HL-60 (cell line): Measurements from ENCODE around the gene JAML.

Source experiments
- DNase-seq, 2 experiments: peaks; one replicate each; pipeline ENCODE4 v3.0.0-alpha.2; 2010 to 2020; ENCODE audit warnings: low read depth in 1 of 2, low spot score in 1 of 2
- H3K27ac ChIP-seq: fragments of 250-450 bp; sonication (Bioruptor Pico); replicated peaks from 2 replicates; pipeline ENCODE4 v1.5.1; 2020; ENCODE audit warnings: mild to moderate bottlenecking, moderate library complexity
- H3K27me3 ChIP-seq: fragments of 250-450 bp; sonication (Bioruptor Pico); 2 replicates; pipeline ENCODE4 v1.5.1; 2021; ENCODE audit warnings: mild to moderate bottlenecking, moderate library complexity; ENCODE audit not compliant: insufficient read depth, poor library complexity, severe bottlenecking
- H3K4me3 ChIP-seq: replicated peaks from 2 replicates; pipeline ENCODE4 v1.5.1; 2011; ENCODE audit warnings: mild to moderate bottlenecking, control low read depth, low read length; ENCODE audit not compliant: insufficient read depth
- GABPA ChIP-seq: IDR thresholded peaks from 2 replicates; pipeline ENCODE4 v1.6.1; 2012; ENCODE audit warnings: low read depth
- POLR2AphosphoS5 ChIP-seq: IDR thresholded peaks from 2 replicates; pipeline ENCODE4 v1.6.1; 2012; ENCODE audit warnings: low read depth
- REST ChIP-seq: IDR thresholded peaks from 2 replicates; pipeline ENCODE4 v1.6.1; 2012; ENCODE audit warnings: low read depth; ENCODE audit not compliant: insufficient replicate concordance
- SPI1 ChIP-seq: IDR thresholded peaks from 2 replicates; pipeline ENCODE4 v1.6.1; 2012; ENCODE audit warnings: low read depth, mild to moderate bottlenecking, borderline replicate concordance
- TF ChIP-seq, protein P1 (sequence below): IDR thresholded peaks from one replicate; pipeline ENCODE4 v1.5.1; 2011; ENCODE audit warnings: low read length, control low read depth, inconsistent platforms; ENCODE audit not compliant: insufficient read depth

The JAML gene

DNA sequence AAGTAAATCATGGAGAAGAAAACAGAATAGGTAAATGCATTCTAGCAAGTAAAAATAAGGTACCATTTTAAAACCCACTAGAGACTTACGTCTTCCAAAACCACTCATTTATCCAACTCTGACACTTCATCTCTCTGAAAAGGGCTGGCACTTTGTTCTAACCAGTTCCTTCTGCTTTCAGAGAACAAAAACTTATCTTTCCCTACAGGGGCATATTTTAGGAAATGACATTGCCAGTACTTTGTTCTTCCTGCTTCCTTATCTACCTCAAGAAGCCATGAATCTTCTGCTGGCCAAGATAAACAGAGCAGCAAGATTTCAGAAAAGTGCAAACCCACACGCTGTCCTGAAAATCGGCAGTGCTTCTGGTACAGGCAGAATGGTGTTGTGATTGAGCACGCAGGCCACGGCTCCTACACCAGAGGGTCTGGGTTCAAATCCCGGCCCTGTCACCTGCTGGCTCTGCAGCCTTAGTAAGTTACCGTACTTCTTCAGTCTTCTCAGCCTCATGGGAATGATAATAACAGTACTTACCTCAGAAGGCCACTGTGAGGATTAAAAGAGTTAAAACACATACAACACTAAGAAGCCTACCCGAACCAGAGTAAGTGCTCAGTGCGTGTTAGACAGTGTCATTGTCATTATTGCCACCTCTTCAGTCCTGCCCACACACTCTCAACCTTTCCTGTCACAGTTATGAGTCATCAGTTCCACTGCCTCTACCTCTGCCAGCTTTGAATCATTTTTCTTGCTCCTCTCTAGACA lies 16.4 kb upstream of the JAML start:
- H3K4me3 ChIP-seq, result no peak overlapping the region
- no peak for TF ChIP-seq POLR2AphosphoS5
- TF ChIP-seq, protein P1, sequence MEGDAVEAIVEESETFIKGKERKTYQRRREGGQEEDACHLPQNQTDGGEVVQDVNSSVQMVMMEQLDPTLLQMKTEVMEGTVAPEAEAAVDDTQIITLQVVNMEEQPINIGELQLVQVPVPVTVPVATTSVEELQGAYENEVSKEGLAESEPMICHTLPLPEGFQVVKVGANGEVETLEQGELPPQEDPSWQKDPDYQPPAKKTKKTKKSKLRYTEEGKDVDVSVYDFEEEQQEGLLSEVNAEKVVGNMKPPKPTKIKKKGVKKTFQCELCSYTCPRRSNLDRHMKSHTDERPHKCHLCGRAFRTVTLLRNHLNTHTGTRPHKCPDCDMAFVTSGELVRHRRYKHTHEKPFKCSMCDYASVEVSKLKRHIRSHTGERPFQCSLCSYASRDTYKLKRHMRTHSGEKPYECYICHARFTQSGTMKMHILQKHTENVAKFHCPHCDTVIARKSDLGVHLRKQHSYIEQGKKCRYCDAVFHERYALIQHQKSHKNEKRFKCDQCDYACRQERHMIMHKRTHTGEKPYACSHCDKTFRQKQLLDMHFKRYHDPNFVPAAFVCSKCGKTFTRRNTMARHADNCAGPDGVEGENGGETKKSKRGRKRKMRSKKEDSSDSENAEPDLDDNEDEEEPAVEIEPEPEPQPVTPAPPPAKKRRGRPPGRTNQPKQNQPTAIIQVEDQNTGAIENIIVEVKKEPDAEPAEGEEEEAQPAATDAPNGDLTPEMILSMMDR, result no peak
- no peak for TF ChIP-seq GABPA
- no peak; the same call in 1 of the 2 replicates for TF ChIP-seq SPI1
- TF ChIP-seq REST, result no peak
- H3K27ac ChIP-seq, result peak overlapping the region; percentile 85
- no peaks in the 10 kb centered on the region for H3K27me3 ChIP-seq
- peak; percentile 69 to 90 for DNase-seq

DNA sequence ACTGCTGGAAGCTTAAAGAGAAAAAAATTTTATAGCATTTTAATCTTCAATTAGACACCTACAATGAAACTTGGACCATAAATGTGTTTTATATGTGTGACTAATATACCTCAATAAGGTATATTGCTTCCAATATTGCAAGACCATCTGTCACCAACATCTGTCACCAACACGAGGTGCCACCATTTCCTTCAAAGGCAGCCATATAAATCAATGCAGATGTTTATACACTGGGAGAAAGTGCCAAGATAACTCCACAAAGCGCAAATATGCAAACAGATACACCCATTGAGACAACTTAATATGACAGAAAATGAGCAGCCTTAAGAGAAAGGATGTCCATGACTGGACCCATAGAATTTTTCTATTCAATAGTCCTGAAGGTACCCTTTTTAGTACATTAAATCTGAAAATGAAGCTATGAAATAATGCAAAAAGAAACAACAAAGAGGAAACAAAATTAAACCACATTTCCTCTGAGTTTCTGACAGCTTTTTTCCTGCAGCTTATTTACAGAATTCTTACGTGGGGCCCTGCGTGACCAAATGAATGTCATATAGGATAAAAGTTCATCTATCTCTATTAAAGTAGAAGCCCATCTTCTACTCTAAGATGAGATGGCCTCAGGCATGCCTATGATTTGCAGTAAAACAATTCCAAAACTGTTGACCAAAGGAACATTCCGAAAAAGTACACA lies 14.8 kb upstream of the JAML start:
- no peak overlapping the region for H3K4me3 ChIP-seq
- no peak for DNase-seq
- TF ChIP-seq, protein P1, result no peak
- TF ChIP-seq SPI1, result no peak
- no peak for TF ChIP-seq POLR2AphosphoS5
- TF ChIP-seq REST, result no peak
- no peak for TF ChIP-seq GABPA
- peak overlapping the region; percentile 85 for H3K27ac ChIP-seq
- H3K27me3 ChIP-seq, result no peaks in the 10 kb centered on the region

DNA sequence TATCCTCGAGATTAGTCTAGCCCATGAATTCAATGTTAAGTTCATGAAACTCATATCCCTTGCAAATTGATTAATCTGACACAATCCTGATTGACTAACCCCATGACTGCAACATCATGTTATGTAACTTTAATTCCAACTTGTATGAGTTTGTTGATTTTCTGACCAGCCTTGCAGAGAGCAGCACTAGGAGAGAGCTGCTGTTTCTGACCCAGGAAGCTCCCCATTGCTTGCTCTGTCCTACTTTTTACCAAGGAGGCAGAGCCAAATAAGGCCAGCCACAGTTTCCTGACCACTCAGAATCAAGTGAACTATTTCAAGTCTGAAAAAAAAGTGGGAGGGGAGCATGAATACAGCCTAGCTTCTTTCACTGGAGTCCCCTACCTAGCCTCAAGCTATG lies 14.1 kb upstream of the JAML start:
- TF ChIP-seq GABPA (no peak), REST (no peak), POLR2AphosphoS5 (no peak), SPI1 (no peak)
- TF ChIP-seq, protein P1, result no peak
- peak overlapping the region; percentile 85 for H3K27ac ChIP-seq
- H3K4me3 ChIP-seq, result no peak overlapping the region
- peak; percentile 80 to 88 for DNase-seq
- no peaks in the 10 kb centered on the region for H3K27me3 ChIP-seq
